Kidney (tissue), 14 donors: ENCODE data around the gene CLPSL1. TPM values are rescaled to one million over a fixed set of nuclear protein-coding genes. Genes with fewer than 3 reads are reported as not detected.

Source experiments
- DNase-seq, 5 donors: peaks; one replicate each; pipeline ENCODE4 v3.0.0-alpha.2; 2013 to 2020
- FAIRE-seq: peaks from 2 replicates; lab custom pipeline; 2012; peaks lifted over from hg19 to GRCh38; lab: Jason Lieb, UNC
- H3K27ac ChIP-seq, 2 donors: one replicate each; pipeline ENCODE4 v1.7.0; 2013; ENCODE audit warnings: low read depth in 2 of 2, low read length in 2 of 2, inconsistent platforms in 1 of 2
- H3K27me3 ChIP-seq: one replicate; pipeline ENCODE4 v1.7.1; 2013; ENCODE audit warnings: low read length, inconsistent platforms; ENCODE audit not compliant: control insufficient read depth, insufficient read depth
- H3K36me3 ChIP-seq, 3 donors: one replicate each; pipeline versions ENCODE4 v1.7.0 to v1.7.1; 2013; ENCODE audit warnings: low read length in 3 of 3, control low read depth in 1 of 3, inconsistent platforms in 1 of 3; ENCODE audit not compliant: insufficient read depth in 3 of 3, control insufficient read depth in 2 of 3
- H3K4me1 ChIP-seq, 3 donors: one replicate each; pipeline versions ENCODE4 v1.7.0 to v1.7.1; 2013; ENCODE audit warnings: low read length in 3 of 3, inconsistent platforms in 1 of 3, low read depth in 1 of 3; ENCODE audit not compliant: control insufficient read depth in 2 of 3, insufficient read depth in 2 of 3
- H3K4me3 ChIP-seq, 3 donors: one replicate each; pipeline versions ENCODE4 v1.7.0 to v1.8.1; 2013; ENCODE audit warnings: low read length in 3 of 3, control low read depth in 1 of 3, inconsistent platforms in 1 of 3
- H3K9ac ChIP-seq, 3 donors: one replicate each; pipeline versions ENCODE4 v1.7.0 to v1.7.1; 2013; ENCODE audit warnings: low read length in 3 of 3, control low read depth in 1 of 3, inconsistent platforms in 1 of 3
- H3K9me3 ChIP-seq, 3 donors: one replicate each; pipeline versions ENCODE4 v1.7.0 to v1.7.1; 2013; ENCODE audit warnings: low read length in 3 of 3, control low read depth in 1 of 3, inconsistent platforms in 1 of 3; ENCODE audit not compliant: control insufficient read depth in 2 of 3, insufficient read depth in 1 of 3
- CTCF ChIP-seq: IDR thresholded peaks from 3 replicates; pipeline ENCODE4 v1.5.1; 2012; ENCODE audit warnings: mild to moderate bottlenecking, moderate library complexity, borderline replicate concordance; ENCODE audit not compliant: insufficient read depth; ENCODE audit errors: extremely low read depth
- intact Hi-C: fragments of 100-400 bp; cut with DNase I; formaldehyde crosslinking; loops from one replicate; pipeline ENCODE4 v1.11.1; 2022
- polyA plus RNA-seq: library from polyadenylated mRNA; stranded (reverse); fragments of 350-450 nt; fragmentation: Illumina TruSeq; extraction: RNeasy Lipid Tissue Mini Kit (QIAGEN cat#74804); gene quantifications from one replicate; pipeline ENCODE4 v1.2.3, GENCODE V29; 2014; ENCODE audit warnings: low read depth, low replicate concordance; ENCODE audit not compliant: insufficient read depth
- total RNA-seq: library from RNA; stranded (reverse); fragmentation: NEBNext Ultra II Directional; extraction: Animal tissue kit (Norgen Biotek cat#: 25700); gene quantifications from one replicate; pipeline ENCODE4 v1.2.1, GENCODE V29; 2021
- donor health status: control.
- donor health status: control.
- donor health status: control.
- donor health status: control.
- donor health status: control.
- donor health status: DM: yes; HTN: yes; CAD: no.
- donor health status: Normal renal cell carcinoma (clear cell type).

The CLPSL1 gene
- total and polyA plus RNA-seq, 2 donors from 2014 or later: not detected

GRCh38 chr6:35765739-35766138 is 15.1 kb upstream of the CLPSL1 start:
- DNase-seq (no peak), FAIRE-seq (no peak)
- H3K4me3 ChIP-seq: no peak overlapping the region
- H3K9me3 ChIP-seq: no peaks in the 10 kb centered on the region
- H3K36me3 ChIP-seq: no peaks in the 10 kb centered on the region
- no peak overlapping the region for H3K9ac ChIP-seq
- intact Hi-C loops: no loop called here
- no peaks in the 10 kb centered on the region for H3K4me1 ChIP-seq
- peaks cover 8% of the 10 kb centered on the region for H3K27me3 ChIP-seq
- H3K27ac ChIP-seq: no peak overlapping the region
- TF ChIP-seq CTCF: no peak

GRCh38 chr6:35769211-35769610 is 11.6 kb upstream of the CLPSL1 start:
- DNase-seq (no peak), FAIRE-seq (no peak)
- no peak for TF ChIP-seq CTCF
- Histone ChIP-seq H3K9ac (no peak overlapping the region), H3K4me3 (no peak overlapping the region), H3K4me1 (no peaks in the 10 kb centered on the region), H3K9me3 (no peaks in the 10 kb centered on the region), H3K27me3 (peaks cover 2% of the 10 kb centered on the region), H3K27ac (no peak overlapping the region), H3K36me3 (no peaks in the 10 kb centered on the region)
- intact Hi-C loops: no loop called here

- TF ChIP-seq CTCF: no peak
- DNase-seq: no peak
- H3K9me3 ChIP-seq: no peaks in the 10 kb centered on the region
- FAIRE-seq: no peak
- H3K27ac ChIP-seq: no peak overlapping the region
- no peaks in the 10 kb centered on the region for H3K27me3 ChIP-seq
- H3K9ac ChIP-seq: no peak overlapping the region
- no peaks in the 10 kb centered on the region for H3K4me1 ChIP-seq
- no peak overlapping the region for H3K4me3 ChIP-seq
- H3K36me3 ChIP-seq: no peaks in the 10 kb centered on the region
- intact Hi-C loops: no loop called here
These were observed 9.5 kb upstream of the CLPSL1 start for GRCh38 chr6:35771343-35771627.

GRCh38 chr6:35774116-35774794 is 6.6 kb upstream of the CLPSL1 start:
- Histone ChIP-seq H3K36me3 (no peaks in the 10 kb centered on the region), H3K9ac (no peak overlapping the region), H3K27ac (no peak overlapping the region), H3K4me3 (no peak overlapping the region), H3K9me3 (no peaks in the 10 kb centered on the region), H3K4me1 (no peaks in the 10 kb centered on the region), H3K27me3 (no peaks in the 10 kb centered on the region)
- DNase-seq: no peak
- no peak for TF ChIP-seq CTCF
- intact Hi-C loops: no loop called here
- FAIRE-seq: no peak
